Stimulated activated naive CD8-positive, alpha-beta T cell treated with anti-CD3 and anti-CD28 coated beads, Interleukin-15, amount 100 ng/mL, for 72 hours (primary cell): Measurements from ENCODE around the gene OTUD6A.

Experiments used
- ATAC-seq: fragments of 150-1000 bp; cut with Tn5 transposase; 2 replicates; pipeline ENCODE4 v1.10.0; 2021; ENCODE audit warnings: mild to moderate bottlenecking, moderate library complexity
- DNase-seq, 2 donors: peaks; one replicate each; pipeline ENCODE4 v3.0.0; 2021 to 2022
- H3K27ac Mint-ChIP-seq, 2 donors: one replicate each; pipeline ENCODE4 v1.8.0; 2022; ENCODE audit warnings: mild to moderate bottlenecking in 2 of 2, mixed read lengths in 2 of 2, moderate library complexity in 2 of 2
- H3K27me3 Mint-ChIP-seq: one replicate; pipeline ENCODE4 v1.8.0; 2022; ENCODE audit warnings: mixed read lengths
- H3K4me1 Mint-ChIP-seq: one replicate; pipeline ENCODE4 v1.8.0; 2022; ENCODE audit warnings: mild to moderate bottlenecking, mixed read lengths
- H3K4me3 Mint-ChIP-seq, 2 donors: one replicate each; pipeline ENCODE4 v1.8.0; 2022; ENCODE audit warnings: mild to moderate bottlenecking in 2 of 2, mixed read lengths in 2 of 2, moderate library complexity in 1 of 2
- H3K9me3 Mint-ChIP-seq, 2 donors: one replicate each; pipeline ENCODE4 v1.8.0; 2022; ENCODE audit warnings: mixed read lengths in 2 of 2

Gene OTUD6A

DNA sequence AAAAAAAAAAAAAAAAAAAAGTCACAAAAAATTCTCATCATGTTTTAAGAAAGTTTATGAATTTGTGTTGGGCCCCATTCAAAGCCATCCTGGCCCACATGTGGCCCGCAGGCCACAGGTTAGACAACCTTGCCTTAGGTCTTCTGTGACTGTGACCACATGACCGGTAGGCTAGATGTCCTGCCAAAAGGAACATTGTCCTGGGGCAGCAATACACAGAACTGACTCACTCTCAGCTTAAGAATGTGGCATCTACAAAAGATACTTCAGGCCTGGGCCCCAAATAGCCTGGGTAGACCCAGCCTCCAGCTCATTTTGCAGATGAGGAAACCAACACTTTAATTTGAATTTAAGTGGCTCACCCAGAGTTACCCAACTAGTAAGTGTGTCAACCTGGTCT is 22.5 kb upstream of the OTUD6A start:
- Mint-ChIP-seq H3K27ac (no peak overlapping the region), H3K27me3 (peaks cover 4% of the 10 kb centered on the region), H3K9me3 (no peaks in the 10 kb centered on the region), H3K4me3 (no peak overlapping the region), H3K4me1 (no peaks in the 10 kb centered on the region)
- ATAC-seq, result no peak
- no peak for DNase-seq

DNA sequence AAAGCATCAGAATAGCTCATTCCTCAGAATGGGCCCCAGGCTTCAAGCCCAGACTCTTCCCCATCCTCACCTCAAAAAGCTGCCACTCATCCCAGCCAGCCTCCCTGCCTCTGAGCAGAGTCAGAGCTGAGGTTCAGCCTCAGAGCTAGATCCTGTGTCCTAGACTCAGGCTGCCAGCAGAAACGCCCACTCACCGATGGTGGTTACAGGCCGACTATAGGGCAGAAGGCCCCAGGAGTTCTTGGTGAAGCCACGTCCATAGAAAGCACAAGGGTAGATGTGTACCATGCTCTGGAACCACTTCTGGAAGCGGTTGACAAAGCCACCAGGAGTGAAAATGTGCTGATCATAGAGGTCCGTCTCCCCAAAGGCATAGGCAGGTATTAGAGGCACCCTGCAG is 20.3 kb upstream of the OTUD6A start:
- H3K27ac Mint-ChIP-seq, result no peak overlapping the region
- DNase-seq, result no peak
- no peaks in the 10 kb centered on the region for H3K9me3 Mint-ChIP-seq
- H3K4me3 Mint-ChIP-seq, result no peak overlapping the region
- H3K4me1 Mint-ChIP-seq, result no peaks in the 10 kb centered on the region
- peaks cover 7% of the 10 kb centered on the region for H3K27me3 Mint-ChIP-seq
- ATAC-seq, result no peak

DNA sequence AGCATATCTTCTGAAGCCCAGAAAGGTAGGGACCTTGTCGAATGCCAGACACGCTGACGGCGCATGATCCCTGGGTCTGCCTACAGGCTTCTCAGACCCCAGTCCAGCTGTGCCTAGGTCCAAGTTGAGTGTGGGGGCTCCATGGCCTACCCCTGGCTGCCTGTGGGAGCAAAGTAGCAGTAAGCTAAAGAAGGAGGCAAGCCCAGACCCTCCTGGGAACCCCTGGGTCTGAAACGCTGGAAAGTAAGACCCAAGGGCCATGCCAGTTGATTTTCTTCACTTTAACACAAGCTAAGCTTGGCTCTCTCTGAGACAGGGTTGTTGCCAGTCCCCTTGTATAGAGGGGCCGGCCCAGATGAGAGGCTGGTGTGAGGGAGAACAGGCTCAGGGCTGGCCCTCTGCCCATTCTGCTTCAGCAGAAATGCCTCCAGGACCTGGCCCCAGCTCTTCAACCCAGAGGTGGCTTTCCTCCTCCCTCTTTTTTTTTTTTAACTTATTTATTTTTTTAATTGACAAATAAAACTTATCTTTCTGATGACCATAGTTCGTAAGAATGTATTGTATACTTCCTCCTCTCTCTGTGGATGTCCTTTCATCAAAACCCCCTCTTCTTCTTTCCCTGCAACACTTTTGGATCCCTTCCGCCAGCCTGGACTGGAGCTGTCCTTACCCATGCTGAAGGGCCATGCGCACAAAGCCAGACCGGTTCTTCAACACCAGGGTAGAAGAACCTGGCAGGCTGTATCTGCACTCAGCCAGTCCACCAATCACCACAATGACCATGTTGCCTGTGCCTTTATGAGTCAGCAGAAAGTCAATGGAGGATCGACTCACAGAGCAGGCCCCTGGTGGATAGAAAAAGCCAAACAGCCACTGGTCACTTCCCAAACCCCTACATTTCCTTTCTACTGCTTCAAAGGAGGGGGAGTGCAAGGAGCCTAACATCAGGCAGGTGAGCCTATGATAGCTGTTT is 19.6 kb upstream of the OTUD6A start:
- peak overlapping the region in 1 of 2 donors; percentile 29 for H3K27ac Mint-ChIP-seq
- H3K4me1 Mint-ChIP-seq, result no peaks in the 10 kb centered on the region
- DNase-seq (no peak), ATAC-seq (no peak)
- no peak overlapping the region for H3K4me3 Mint-ChIP-seq
- no peaks in the 10 kb centered on the region for H3K9me3 Mint-ChIP-seq
- H3K27me3 Mint-ChIP-seq, result peaks cover 7% of the 10 kb centered on the region

DNA sequence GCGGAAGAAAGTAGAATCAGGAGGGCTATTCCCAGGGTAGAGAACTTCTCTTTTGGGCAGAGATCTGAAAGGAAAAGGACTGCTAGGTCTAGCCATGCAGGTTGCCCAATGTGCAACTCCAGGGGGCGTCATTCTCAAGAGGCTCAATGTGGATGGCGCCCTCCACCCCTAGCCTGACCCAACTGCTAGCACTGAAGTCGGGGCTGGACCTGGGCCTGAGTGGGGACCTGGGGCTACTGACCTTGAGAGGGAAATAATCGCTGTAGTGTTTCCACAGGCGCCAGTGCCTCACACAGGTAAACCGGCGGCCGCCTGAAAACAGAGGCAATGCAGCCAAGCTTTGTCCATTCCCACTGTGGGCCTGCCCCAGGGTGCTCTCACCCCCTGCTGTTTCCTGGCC is 18.6 kb upstream of the OTUD6A start:
- H3K9me3 Mint-ChIP-seq, result no peaks in the 10 kb centered on the region
- ATAC-seq, result no peak
- no peak for DNase-seq
- no peaks in the 10 kb centered on the region for H3K4me1 Mint-ChIP-seq
- no peak overlapping the region for H3K27ac Mint-ChIP-seq
- no peak overlapping the region for H3K4me3 Mint-ChIP-seq
- peaks cover 7% of the 10 kb centered on the region for H3K27me3 Mint-ChIP-seq

DNA sequence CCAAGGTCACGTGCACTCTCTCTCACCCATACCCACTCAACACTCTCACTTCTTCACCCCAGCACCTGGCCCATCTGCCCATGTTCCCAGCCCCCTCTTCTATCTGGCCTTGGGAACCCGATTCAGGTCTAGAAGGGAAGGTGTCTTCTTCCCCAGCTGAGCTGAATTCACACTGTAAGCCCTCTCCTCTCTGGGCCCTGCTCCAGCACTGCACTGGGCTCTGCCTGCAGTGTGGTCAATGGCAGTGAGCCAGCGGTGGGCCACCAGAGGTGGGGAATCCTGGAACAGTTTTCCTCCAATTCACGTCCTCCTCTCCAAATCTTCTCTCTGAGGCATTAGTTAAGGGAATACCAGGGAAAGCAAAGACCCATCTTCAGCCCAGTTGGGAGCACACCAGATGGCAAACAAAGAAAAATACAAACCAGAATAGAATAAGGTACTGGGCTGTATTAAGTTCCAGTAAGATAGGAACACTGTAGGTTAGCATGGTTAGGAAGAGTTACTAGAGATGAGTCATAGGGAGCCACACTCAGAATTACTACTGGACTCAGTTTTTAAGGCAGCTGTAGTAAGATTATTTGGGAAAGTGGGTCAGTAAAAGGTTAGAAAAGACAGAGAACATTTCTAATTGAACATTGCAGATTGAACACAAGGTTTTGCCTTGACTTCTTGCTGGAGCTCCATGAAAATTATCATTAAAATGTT is 17.6 kb upstream of the OTUD6A start:
- Mint-ChIP-seq H3K27me3 (peaks cover 7% of the 10 kb centered on the region), H3K4me1 (no peaks in the 10 kb centered on the region), H3K9me3 (no peaks in the 10 kb centered on the region), H3K4me3 (no peak overlapping the region), H3K27ac (no peak overlapping the region)
- no peak for DNase-seq
- ATAC-seq, result no peak

DNA sequence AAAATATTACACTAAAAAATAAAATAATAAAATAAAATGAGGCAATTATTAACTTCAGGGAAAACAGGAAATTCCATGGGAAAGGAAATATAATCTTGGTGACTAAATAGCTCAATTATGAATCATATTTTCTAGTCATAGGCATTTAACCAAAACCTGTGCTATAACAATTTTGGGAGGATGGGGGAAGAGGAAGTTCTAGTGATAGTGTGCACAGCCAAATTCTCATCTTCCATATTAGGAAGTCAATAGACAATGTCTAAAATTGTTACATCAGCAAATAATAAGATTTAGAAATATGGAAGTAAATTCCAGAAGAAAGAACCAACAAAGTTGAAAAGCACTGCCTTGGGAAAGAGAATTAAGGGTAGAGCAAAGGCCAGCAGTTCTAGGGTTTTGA is 15.3 kb upstream of the OTUD6A start:
- DNase-seq (no peak), ATAC-seq (no peak)
- Mint-ChIP-seq H3K27me3 (peaks cover 7% of the 10 kb centered on the region), H3K9me3 (no peaks in the 10 kb centered on the region), H3K4me3 (no peak overlapping the region), H3K27ac (no peak overlapping the region), H3K4me1 (no peaks in the 10 kb centered on the region)

DNA sequence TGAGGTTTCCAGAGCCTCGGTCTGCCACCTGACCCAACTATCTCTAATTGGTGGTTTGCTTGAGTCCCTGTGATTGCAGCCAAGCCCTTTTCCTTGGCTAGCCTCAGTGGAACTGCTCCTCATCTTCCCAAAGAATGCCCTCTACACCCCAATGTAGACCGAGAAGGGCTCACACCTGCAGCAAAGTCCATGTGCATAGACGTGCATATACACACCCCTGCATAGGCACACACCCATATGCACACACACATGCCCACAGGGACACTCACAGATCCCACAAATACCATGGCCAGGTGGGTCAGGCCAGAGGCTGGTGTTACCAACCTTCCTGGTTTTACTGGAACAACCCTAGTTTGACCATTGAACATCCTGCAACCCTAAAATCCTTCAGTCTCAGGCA is 12.9 kb upstream of the OTUD6A start:
- no peak for ATAC-seq
- Mint-ChIP-seq H3K9me3 (no peaks in the 10 kb centered on the region), H3K4me3 (no peak overlapping the region), H3K27ac (no peak overlapping the region), H3K4me1 (no peaks in the 10 kb centered on the region), H3K27me3 (peaks cover 7% of the 10 kb centered on the region)
- DNase-seq, result no peak

DNA sequence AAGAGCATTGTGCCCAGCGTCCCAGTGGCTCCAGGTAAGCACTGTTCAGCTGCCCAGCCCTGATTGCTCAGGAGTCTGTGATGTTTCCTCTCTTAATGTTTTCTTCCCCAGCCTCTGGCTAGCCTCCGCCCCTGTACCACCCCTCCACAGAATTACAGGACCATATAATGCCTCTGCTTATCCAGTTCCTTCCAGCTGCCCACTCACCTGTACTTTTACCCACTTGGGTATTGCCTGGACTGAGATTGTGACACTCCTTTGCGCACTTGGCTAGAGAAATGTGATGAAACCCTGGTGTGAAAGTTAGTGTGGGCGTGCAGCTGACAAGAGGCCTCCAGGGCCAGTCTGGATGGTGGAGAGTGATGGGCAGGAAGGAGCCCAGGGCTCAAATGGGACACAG is 12.3 kb upstream of the OTUD6A start, which contains the start of gene AWAT2:
TSS of gene AWAT2 (minus strand) at position 14 of the 400 bp plus-strand sequence. CDS start at position 8, 6 bp downstream.
- ATAC-seq (no peak), DNase-seq (no peak)
- Mint-ChIP-seq H3K27ac (no peak within 1 kb of the TSS), H3K9me3 (no peaks in the 10 kb centered on the region), H3K27me3 (peaks cover 2% of the 10 kb centered on the region), H3K4me1 (no peaks in the 10 kb centered on the region), H3K4me3 (no peak within 1 kb of the TSS)

DNA sequence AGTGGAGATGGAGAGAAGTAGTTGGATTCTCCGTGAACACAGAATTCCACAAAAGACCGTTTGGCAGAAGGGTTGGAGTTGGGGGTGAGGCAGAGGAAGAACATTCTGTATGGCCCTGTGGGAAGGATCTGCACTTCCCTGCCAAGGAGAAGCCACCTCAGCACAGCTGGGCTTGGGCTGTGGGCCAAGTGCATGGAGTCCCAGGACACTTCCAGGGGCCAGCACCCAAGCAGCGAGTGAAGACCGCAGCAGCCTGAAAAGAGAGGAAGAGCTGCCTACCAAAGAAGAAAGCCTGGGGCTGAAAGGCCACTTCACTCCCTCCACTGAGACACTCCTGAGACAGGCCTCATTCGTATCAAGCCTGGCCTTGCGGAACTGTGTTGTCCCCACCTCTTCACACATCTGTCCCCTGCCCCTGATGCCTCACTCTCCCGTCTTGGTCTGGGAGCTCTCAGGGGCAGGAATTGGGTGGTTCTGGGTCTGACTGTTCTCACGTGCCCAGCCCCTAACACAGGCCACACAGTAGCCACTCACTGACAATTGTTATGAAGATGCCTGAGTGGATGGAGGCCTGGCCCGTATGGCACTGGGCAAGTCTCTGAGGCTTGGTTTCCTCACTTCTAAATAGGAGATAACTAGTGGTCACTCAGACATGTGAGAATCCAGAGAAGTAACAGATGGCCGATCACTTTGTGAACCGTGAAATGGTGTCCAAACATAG is 9.2 kb upstream of the OTUD6A start:
- H3K4me1 Mint-ChIP-seq, result no peaks in the 10 kb centered on the region
- ATAC-seq, result no peak

DNA sequence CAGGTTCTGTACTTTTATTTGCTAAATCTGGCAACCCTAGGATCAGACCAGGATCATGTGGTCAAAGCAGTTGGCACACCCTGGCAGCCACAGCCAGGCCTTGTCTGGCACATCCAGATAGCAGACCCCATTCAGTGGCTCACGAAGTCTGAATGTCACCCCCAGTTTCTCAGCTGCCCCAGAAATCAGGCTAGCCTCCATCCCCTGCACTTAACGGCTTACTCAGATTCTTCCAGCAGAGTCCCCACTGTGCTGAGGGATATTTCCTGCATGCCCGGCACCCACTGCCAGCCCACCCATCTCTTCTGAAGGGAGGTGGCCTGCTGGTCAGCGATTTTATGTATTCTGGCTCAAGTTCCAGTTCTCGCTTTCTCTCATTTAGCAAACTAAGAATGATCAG is 7.9 kb upstream of the OTUD6A start:
- no peak for DNase-seq
- Mint-ChIP-seq H3K9me3 (no peaks in the 10 kb centered on the region), H3K4me3 (no peak overlapping the region), H3K4me1 (no peaks in the 10 kb centered on the region), H3K27ac (no peak overlapping the region), H3K27me3 (no peaks in the 10 kb centered on the region)
- no peak for ATAC-seq

More for the DNA sequence above, 9.2 kb upstream of the OTUD6A start:
- Mint-ChIP-seq H3K9me3 (no peaks in the 10 kb centered on the region), H3K27me3 (no peaks in the 10 kb centered on the region), H3K27ac (no peak overlapping the region), H3K4me3 (no peak overlapping the region)
- DNase-seq, result no peak

DNA sequence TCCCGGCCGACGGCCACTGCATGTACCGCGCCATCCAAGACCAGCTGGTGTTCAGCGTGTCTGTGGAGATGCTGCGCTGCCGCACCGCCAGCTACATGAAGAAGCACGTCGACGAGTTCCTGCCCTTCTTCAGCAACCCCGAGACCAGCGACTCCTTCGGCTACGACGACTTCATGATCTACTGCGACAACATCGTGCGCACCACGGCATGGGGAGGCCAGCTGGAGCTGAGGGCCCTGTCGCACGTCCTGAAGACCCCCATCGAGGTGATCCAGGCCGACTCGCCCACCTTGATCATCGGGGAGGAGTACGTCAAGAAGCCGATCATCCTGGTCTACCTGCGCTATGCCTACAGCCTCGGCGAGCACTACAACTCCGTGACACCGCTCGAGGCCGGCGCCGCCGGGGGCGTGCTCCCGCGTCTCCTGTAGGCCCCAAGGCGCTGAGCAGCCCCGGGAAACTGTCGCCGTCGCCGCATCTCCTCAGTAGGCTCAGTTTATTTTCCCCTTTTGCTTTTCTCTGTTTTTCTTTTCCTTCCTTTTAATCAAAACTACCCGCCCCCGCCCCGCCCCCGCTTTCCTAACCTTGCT is 799 bp downstream of the OTUD6A start:
- peaks cover 12% of the 10 kb centered on the region for H3K27me3 Mint-ChIP-seq
- no peak overlapping the region for H3K4me3 Mint-ChIP-seq
- no peaks in the 10 kb centered on the region for H3K9me3 Mint-ChIP-seq
- DNase-seq (no peak), ATAC-seq (no peak)
- no peak overlapping the region for H3K27ac Mint-ChIP-seq
- no peaks in the 10 kb centered on the region for H3K4me1 Mint-ChIP-seq

DNA sequence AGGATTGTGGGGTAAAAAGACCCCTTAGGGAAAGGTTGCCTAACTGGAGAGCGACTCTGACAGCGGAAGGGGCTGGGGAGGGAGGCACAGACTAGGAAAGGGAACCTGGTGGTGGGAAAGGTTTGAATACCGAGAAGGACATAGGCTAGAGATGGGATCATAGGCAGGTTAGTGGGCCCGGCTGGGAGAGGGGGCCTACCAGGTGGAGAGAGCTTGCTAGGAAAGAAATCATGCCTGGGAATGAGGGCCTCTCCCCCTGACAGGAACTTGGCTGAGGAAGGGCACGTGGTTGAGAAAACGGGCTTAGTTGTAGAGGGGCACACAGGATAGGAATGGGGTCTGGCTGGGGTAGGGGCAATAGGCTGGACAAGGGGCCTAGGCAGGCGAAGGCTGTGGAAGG is 4.4 kb downstream of the OTUD6A start:
- H3K4me3 Mint-ChIP-seq, result no peak overlapping the region
- DNase-seq, result no peak
- ATAC-seq, result no peak
- H3K9me3 Mint-ChIP-seq, result no peaks in the 10 kb centered on the region
- H3K27me3 Mint-ChIP-seq, result peaks cover 12% of the 10 kb centered on the region
- no peaks in the 10 kb centered on the region for H3K4me1 Mint-ChIP-seq
- H3K27ac Mint-ChIP-seq, result no peak overlapping the region

DNA sequence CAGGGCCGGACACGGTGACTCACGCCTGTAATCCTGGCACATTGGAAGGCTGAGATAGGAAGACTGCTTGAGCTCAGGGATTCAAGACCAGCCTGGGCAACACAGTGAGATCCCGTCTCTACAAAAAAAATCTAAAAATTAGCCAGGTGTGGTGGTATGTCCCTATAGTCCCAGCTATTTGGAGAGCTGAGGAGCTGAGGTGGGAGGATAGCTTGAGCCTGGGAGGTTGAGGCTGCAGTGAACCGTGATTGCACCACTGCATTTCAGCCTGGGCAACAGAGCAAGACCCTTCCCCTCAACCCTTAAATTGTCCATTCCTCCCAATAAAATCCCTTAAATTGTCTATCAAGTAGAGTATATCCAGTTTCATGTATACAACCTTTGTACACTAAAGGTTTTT is 17.0 kb downstream of the OTUD6A start:
- DNase-seq (no peak), ATAC-seq (no peak)
- Mint-ChIP-seq H3K27me3 (no peaks in the 10 kb centered on the region), H3K4me3 (no peak overlapping the region), H3K4me1 (no peaks in the 10 kb centered on the region), H3K27ac (no peak overlapping the region), H3K9me3 (peaks cover 0 to 6% of the 10 kb centered on the region in 2 donors)

DNA sequence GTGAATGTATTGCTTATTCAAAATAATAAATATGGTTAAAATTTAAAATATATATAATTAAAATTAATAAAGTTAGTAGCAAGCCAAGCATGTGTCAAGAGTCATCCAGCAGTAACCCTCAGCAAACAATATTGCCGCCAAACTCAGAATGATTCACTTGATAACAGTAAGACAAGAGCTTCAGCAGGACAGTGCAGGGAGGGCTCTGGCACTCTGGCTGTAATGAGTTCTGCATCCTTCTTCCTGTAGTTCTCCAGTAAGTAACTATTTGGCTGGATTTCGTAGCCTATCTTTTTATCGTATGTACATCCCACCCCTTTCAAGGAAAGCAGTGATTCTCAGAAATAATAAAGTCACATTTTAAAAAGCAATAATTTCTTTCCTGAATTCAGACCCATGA is 17.6 kb downstream of the OTUD6A start:
- H3K27ac Mint-ChIP-seq, result no peak overlapping the region
- H3K4me1 Mint-ChIP-seq, result no peaks in the 10 kb centered on the region
- ATAC-seq (no peak), DNase-seq (no peak)
- peaks cover 0 to 6% of the 10 kb centered on the region in 2 donors for H3K9me3 Mint-ChIP-seq
- no peaks in the 10 kb centered on the region for H3K27me3 Mint-ChIP-seq
- H3K4me3 Mint-ChIP-seq, result no peak overlapping the region

DNA sequence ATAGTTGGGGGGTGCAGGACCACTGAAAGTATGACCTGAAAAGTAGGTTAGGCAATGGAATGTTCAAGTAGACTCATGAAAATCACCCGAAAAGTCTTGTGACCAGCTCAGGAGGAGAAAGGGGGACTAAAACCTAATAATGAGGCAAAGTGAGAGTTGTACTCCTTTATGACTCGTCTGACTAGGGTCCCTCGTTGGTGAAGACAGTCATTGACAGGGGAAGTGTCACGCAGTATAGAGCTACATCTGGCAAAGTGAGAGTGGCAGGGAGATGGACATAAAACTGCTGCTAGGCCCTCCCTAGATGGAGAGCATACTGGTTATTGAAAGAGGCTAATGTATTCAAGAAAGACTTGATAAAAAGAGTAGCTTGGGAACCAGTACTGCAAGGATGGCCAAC is 20.5 kb downstream of the OTUD6A start:
- Mint-ChIP-seq H3K4me3 (no peak overlapping the region), H3K9me3 (no peaks in the 10 kb centered on the region), H3K4me1 (no peaks in the 10 kb centered on the region), H3K27ac (no peak overlapping the region), H3K27me3 (no peaks in the 10 kb centered on the region)
- ATAC-seq (peak; percentile 60), DNase-seq (no peak)
